GM18520 (cell line): Measurements from ENCODE around the gene RBPJL.

Source experiments
- ATAC-seq: cut with Tn5 transposase; IDR thresholded peaks from one replicate; pipeline ENCODE4 v1.9.1; 2021; ENCODE audit not compliant: unreplicated experiment

Gene RBPJL

DNA sequence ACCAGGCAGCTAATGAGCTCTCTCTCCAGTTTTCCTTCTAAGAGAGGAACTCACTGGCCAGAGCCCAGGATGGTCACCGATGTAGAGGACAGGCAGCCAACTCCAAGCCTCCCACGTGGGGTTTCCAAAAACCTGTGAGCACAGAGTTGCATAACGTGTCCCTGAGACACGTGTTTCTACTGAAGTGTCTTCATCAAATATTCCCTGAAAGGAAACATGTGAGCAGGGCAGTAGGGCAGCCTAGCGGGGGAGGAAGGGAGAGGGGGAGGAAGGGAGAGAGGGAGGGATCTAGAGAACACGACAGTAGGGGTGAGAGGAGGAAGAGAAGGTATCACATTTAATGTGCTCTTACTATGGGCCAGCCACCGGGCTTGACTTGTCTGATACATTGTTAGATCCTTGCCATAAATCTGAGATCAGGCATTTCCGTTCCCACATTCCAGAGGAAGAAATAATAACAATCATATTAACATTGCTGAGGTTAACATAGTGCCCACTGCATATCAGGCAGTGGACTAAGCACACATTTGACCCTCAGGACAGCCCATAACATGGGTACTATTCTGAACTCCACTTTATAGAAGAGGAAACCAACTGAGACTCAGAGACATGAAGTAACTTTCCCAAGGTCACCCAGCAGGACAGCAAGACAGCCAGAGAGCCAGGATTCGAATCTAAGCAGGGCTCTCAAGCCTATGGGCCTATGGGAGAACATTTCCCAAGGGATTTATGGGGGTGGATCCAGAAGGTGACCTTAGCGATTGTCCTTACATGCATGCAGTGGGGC is 51.8 kb downstream of the RBPJL start:
- ATAC-seq = no peak

DNA sequence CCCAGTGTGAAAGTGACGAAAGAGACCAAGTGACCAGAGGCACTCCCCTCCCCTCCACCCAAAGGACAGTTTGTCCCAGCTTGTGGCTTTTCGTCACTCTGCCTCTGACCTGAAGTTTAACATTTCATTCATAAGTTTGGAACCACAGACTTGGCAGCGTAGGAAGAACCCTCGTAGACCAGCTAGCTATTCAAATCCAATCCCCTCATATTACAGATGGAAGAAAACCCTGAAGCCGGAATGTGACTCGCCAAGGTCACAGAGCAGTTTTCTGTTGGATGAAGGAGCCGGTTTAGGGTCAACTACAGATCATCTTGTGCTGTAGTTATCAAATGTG is 52.4 kb downstream of the RBPJL start:
- no peak for ATAC-seq

DNA sequence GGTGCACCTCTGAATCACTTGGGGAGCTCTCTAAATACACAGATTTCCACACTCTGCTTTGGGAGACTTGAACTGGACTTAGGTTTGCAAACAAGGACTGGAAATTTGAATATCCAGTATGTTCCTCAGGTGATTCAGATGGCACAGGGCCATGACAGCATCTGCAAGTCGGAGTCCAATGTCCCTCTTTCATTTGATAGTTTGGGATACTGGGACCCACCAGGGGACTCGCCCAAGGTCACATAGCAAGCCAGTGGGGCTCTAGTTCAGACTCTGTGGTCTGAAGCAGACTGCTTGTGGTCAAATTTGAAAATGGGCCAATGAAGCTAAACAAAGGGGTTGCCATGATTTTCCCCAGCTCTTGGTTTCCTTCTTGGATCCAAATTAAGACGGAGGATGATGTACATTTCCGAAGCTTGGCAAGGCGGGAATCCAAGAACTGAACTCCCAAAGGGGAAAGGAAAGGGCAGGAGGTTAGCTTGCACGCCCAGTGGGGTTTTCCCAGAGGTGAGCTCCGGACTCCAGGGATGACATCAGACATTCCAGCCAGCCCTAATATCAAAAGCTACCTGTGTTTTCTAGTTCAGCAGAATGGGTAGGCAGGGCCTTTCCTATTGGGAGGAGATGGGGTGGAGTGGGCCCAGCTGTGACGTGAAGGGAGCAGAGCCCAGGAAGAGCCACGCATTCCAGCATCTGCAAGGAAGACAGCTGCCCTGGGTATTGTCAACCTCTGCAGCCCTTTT is 52.9 kb downstream of the RBPJL start:
- ATAC-seq = no peak

DNA sequence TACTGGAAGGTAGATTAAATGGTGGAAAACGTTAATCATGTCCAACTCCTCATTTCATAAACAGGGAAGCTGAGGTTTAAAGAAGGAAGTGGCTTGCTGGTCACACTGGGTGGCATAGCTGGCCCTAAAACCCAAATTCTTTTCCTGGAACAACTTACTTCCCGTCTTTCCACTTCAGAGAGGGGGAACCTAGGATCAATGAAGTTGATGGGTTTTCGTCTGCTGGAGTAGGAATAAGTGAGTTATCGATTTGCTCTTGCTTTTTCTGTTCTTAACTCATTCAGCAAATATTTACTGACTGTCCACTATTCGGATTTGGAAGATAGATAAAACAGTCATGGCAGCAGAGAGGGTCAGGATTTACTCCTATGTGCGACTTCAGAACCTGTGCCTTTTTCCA is 55.2 kb downstream of the RBPJL start:
- no peak for ATAC-seq

DNA sequence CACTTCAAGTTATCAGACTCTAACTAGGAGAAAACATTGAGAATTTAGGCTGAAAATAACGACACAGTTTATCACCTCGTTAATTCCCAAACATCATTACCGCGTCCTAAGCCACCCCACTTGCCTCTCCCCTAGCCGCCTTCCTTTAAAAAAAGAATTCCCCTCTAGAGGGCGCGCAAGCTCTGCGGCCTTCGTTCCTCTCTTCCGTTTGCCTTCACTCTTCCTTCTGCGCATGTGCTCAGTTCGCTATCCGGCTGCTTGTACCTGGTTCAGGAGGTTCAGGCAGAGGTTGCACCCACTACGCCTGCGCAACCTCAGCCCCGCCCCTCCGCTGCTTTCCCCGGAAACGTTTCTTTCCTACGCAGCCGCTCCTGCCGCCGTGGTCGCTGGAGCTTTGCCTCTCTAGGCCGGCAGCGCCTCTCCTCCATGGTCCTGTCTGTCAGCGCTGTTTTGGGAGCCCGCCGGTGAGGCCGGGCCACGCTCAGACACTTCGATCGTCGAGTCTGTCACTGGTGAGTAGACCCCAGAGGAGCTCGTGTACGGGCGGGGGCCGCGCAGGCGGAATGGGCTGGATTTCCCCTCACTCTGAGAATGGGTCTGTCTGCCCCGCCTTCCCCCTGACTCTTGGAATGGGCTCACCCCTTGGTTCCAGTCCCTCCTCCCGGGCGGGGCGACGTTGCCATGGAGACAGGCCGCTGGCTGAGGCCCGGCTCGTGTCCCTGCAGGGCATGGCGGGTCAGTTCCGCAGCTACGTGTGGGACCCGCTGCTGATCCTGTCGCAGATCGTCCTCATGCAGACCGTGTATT is 56.4 kb downstream of the RBPJL start, which contains the start of gene SYS1:
Gene SYS1, plus strand, starts transcription at position 353 of the 807 bp plus-strand sequence. Its CDS starts 376 bp downstream, at position 729.
- peak; percentile 87 for ATAC-seq

DNA sequence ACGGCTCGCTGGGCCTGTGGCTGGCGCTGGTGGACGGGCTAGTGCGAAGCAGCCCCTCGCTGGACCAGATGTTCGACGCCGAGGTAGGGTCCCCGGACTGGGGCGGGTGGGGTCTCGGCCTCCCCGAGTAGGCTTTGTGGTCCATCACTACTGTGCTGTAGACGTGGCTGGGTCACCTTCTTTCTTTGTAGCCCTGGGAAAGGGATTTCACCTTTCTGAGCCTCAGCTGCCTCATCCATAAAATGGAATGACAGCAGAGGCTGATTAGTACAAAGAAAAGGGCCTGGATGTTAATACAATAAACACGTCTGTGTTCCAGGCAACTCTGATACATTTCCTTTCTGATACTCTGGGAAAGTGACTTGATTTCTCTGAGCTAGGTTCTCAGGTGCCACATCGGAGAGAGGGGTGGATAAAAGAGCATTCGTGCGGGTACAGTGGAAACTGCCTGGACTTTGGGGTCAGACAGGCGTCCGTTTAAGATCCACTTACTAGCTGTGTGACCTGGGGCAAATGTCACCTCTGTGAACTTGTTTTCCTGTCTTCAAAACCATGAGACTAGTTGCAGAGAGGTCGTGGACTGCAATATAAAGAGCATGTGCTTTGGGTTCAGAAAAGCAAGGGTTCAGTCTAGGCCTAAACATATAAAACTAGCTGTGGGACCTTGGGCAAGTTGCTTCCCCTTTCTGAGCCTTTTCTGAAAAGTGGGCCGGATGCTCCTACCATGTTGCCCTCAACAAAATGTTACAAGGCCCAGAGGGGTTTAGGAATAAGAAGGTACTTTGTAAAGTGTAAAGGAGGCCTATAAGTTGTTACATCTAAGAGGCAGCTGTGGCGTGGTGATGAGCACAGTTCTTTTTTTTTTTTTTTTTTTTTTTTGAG is 57.2 kb downstream of the RBPJL start:
- no peak for ATAC-seq

DNA sequence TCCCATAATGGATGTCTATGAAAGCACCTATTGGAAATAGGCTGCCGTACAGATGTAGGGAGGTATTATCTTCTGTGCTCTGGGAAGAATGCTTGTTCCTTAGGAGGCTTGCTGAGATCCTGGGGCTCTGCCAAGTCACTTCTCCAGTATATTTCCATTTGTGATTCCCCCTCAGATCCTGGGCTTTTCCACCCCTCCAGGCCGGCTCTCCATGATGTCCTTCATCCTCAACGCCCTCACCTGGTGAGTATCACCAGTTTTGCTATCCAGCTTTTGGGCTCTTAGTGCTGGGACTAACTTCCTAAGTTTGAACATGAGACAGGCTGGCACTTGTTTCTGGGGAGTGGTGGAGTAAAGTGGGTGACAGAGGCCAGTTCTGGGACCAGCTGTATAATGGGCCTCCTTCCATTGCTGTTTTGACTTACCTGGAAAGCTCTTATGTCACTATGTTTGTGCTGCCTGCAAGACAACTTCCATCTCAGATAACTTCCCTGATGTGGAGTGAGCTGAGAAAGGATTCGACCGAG is 58.9 kb downstream of the RBPJL start:
- no peak for ATAC-seq

DNA sequence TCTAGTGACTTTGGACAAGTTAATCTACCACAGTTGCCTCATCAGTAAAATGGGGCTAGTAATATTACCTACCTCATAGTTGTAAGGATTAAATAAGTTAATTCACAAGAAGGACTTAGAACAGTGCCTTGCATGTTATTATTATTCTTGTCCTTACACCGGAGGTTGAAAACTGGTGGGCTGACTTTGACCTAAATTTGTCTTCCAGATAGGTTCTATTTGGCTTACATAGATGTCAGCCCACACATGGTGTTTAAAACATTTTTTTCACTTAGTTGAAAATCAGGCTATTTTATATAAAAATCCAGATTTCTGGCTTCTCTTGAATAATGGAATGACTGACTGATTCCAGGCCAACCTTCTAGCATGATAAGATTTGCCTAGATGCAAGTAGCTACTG is 59.6 kb downstream of the RBPJL start:
- ATAC-seq = no peak

DNA sequence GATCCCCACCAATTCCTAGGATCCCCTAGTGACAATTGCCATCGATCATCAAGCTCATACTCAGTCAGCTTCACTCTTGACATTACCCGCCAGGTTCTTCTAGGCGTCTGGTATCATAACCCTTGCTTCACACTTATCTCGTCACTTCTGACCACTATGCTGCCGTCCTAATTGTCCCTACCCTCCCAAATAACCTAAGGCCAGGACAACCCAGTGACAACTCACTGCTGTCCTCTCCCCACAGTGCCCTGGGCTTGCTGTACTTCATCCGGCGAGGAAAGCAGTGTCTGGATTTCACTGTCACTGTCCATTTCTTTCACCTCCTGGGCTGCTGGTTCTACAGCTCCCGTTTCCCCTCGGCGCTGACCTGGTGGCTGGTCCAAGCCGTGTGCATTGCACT is 60.0 kb downstream of the RBPJL start:
- no peak for ATAC-seq

DNA sequence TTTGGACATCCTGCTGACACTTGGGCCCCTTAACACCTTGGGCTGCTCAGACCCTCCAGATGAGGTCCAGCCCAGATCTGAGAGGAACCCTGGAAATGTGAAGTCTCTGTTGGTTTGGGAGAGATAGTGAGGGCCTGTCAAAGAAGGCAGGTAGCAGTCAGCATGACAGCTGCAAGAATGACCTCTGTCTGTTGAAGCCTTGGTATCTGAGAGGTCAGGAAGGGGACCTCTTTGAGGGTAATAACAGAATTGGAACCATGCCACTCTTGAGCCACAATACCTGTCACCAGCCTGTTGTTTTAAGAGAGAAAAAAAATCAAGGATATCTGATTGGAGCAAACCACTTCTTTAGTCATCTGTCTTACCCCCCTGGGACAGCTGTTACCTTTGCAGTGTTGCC is 60.5 kb downstream of the RBPJL start:
- ATAC-seq = no peak
